HG03280 (cell line): Measurements from ENCODE around the gene ANKRD40CL.

Source experiments
- ATAC-seq: cut with Tn5 transposase; IDR thresholded peaks from one replicate; pipeline ENCODE4 v1.9.1; 2021; ENCODE audit warnings: mild to moderate bottlenecking, moderate library complexity; ENCODE audit not compliant: unreplicated experiment

ANKRD40CL gene

GRCh38 chr17:50719144-50719923 lies 48.0 kb downstream of the ANKRD40CL start, which contains the start of gene LUC7L3:
TSS of gene LUC7L3 (plus strand) at chr17:50719603. CDS start at chr17:50719733, 130 bp downstream.
- ATAC-seq = peak; percentile 92

- no peak for ATAC-seq
These were observed 51.8 kb downstream of the ANKRD40CL start for GRCh38 chr17:50715471-50715870.

GRCh38 chr17:50712641-50713040 lies 54.7 kb downstream of the ANKRD40CL start:
- no peak for ATAC-seq
